Measurements from ENCODE around the gene NHS. TPM values are rescaled to one million over a fixed set of nuclear protein-coding genes. Genes with fewer than 3 reads are reported as not detected.

The NHS gene
- total and polyA plus RNA-seq, 2 of the 13 experiments (the other 11 are each of a cell fraction or from before 2014, with no cell fraction given) = 0.02 TPM; not detected in 1

DNA sequence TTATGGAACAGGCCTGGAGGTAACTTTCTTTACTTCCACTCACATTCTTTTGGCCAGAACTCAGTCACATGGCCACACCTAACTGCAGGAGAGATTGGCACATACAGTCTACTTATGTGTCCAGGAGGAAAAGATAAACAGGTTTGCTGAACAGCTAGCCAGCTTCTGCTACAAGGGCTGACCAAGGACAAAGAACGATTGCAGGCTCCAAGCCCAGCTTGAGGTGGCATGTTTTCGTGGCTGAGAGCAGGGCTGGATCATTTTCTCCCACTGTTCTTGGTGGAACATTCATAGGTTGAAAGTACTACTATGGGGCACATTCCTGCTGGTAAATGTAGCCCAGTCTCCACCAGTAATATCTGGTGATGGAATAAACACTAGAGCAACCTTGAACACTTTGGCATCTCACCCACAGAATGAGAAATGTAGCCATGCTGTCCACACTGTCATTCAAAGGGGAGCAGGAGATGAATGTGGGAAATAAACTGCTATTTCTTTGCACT, 28.2 kb downstream of the NHS start:
- ChIA-PET POLR2A (no interaction called here), CTCF (ENCODE audit: low intra/inter-chr PET ratio, low total read pairs) (no interaction called here)
- Histone ChIP-seq H3K4me2 (ENCODE audit: low read depth, low read length) (no peak overlapping the region), H3K79me2 (ENCODE audit: insufficient read depth, low read length) (no peaks in the 10 kb centered on the region), H3K27ac (ENCODE audit: extremely low read length, insufficient read depth, low read length) (no peak overlapping the region), H2AFZ (ENCODE audit: low read length) (no peak overlapping the region), H3K36me3 (replicated peaks in 1 of 2; ENCODE audit: control insufficient read depth in 1 of 2, insufficient read depth in 2 of 2, low read length in 2 of 2) (no peaks in the 10 kb centered on the region), H3K9ac (ENCODE audit: insufficient read depth, low read depth, low read length) (no peak overlapping the region), H4K20me1 (ENCODE audit: insufficient read depth, low read length) (no peaks in the 10 kb centered on the region), H3K4me3 (replicated peaks in 1 of 3; ENCODE audit: insufficient read depth in 1 of 3, low read depth in 2 of 3, low read length in 3 of 3) (no peak overlapping the region), H3K9me3 (ENCODE audit: low read length) (no peaks in the 10 kb centered on the region), H3K4me1 (ENCODE audit: insufficient read depth, low read length) (no peaks in the 10 kb centered on the region), H3K27me3 (ENCODE audit: control insufficient read depth in 1 of 2, insufficient read depth in 2 of 2, low read length in 2 of 2) (no peaks in the 10 kb centered on the region)
- FAIRE-seq (no peak), ATAC-seq (no peak), DNase-seq (ENCODE audit: low spot score) (no peak)
- TF ChIP-seq CC2D1A (CRISPR knock-in tag; IDR thresholded peaks at IDR 0.05) = no peak
- TF ChIP-seq REST (IDR thresholded peaks at IDR 0.05; ENCODE audit: borderline replicate concordance in 1 of 2, low read depth in 1 of 2, low read length in 2 of 2) = no peak
- TF ChIP-seq TOE1 (CRISPR knock-in tag; IDR thresholded peaks at IDR 0.05) = no peak
- no peak for TF ChIP-seq ZNF432 (CRISPR knock-in tag; IDR thresholded peaks at IDR 0.05; ENCODE audit: borderline replicate concordance)
- no peak for TF ChIP-seq MAFF (IDR thresholded peaks at IDR 0.05; ENCODE audit: low read depth, low read length)
- no peak for TF ChIP-seq FIP1L1 (IDR thresholded peaks at IDR 0.05; ENCODE audit: borderline replicate concordance, insufficient read depth, low read depth, low read length)
- TF ChIP-seq RARG (CRISPR knock-in tag; IDR thresholded peaks at IDR 0.05; ENCODE audit: low read depth) = no peak
- TF ChIP-seq RARA (CRISPR knock-in tag; IDR thresholded peaks at IDR 0.05) = no peak
- TF ChIP-seq MEIS2 (CRISPR knock-in tag; IDR thresholded peaks at IDR 0.05) = no peak
- no peak for TF ChIP-seq ZFP62 (CRISPR knock-in tag; IDR thresholded peaks at IDR 0.05)
- no peak for TF ChIP-seq KLF6 (CRISPR knock-in tag; IDR thresholded peaks at IDR 0.05)
- no CpG with 5 or more reads among the region's 2 CpGs for WGBS (ENCODE audit: low lambda C conversion rate)
- no TSS peak for BruUV-seq (replicated peaks)
- intact Hi-C loops (cut with micrococcal nuclease; ENCODE audit: unreplicated experiment) = no loop called here
- in situ Hi-C loops (cut with HindIII; ENCODE audit: extremely low pct_ligation_motif_present, low pct_unique_long_range_greater_than_20kb) = no loop called here
